HCT116 (cell line): ENCODE data around the gene CIBAR2.

ENCODE experiments used
- CBX3 ChIP-seq: IDR thresholded peaks from 2 replicates; pipeline ENCODE4 v1.6.1; 2012; ENCODE audit warnings: low read depth
- CTCF ChIP-seq, 3 experiments: fragments of 200-600 bp in 1 of 3; sonication (generic) in 1 of 3; IDR thresholded peaks in 2 of 3; conservative IDR thresholded peaks in 1 of 3; 2 replicates each; pipeline ENCODE4 v1.5.1; 2012 to 2017; ENCODE audit warnings: low read depth in 2 of 3, low read length in 2 of 3, antibody characterized with exemption in 1 of 3, borderline replicate concordance in 1 of 3, control low read depth in 1 of 3, mild to moderate bottlenecking in 1 of 3, mixed read lengths in 1 of 3, mixed run types in 1 of 3, moderate library complexity in 1 of 3; ENCODE audit not compliant: insufficient read depth in 1 of 3
- EGR1 ChIP-seq: IDR thresholded peaks from 2 replicates; pipeline ENCODE4 v1.6.1; 2012; ENCODE audit warnings: low read depth
- POLR2A ChIP-seq: IDR thresholded peaks from 2 replicates; pipeline ENCODE4 v1.7.0; 2011; ENCODE audit warnings: borderline replicate concordance; ENCODE audit not compliant: insufficient read depth, insufficient read length; ENCODE audit errors: extremely low read depth
- POLR2AphosphoS5 ChIP-seq: IDR thresholded peaks from 2 replicates; pipeline ENCODE4 v1.6.1; 2011; ENCODE audit warnings: mild to moderate bottlenecking, low read depth, low read length, moderate library complexity
- RAD21 ChIP-seq: IDR thresholded peaks from 2 replicates; pipeline ENCODE4 v1.6.1; 2012; ENCODE audit warnings: low read depth, mild to moderate bottlenecking
- SRF ChIP-seq: IDR thresholded peaks from 2 replicates; pipeline ENCODE4 v1.6.1; 2012; ENCODE audit warnings: low read depth
- TCF7L2 ChIP-seq: IDR thresholded peaks from 2 replicates; pipeline ENCODE4 v1.7.0; 2011; ENCODE audit warnings: borderline replicate concordance, inconsistent platforms; ENCODE audit not compliant: insufficient read depth, insufficient read length; ENCODE audit errors: extremely low read depth
- TF ChIP-seq, protein P1 (sequence below): IDR thresholded peaks from 2 replicates; pipeline ENCODE4 v1.6.1; 2012; ENCODE audit warnings: low read depth

- TF ChIP-seq CTCF (IDR thresholded peaks at IDR 0.05 in 2 of 3, conservative IDR thresholded peaks at IDR 0.05 in 1 of 3; ENCODE audit: borderline replicate concordance in 1 of 3, insufficient read depth in 1 of 3, low read depth in 2 of 3, low read length in 2 of 3) (no peak), POLR2A (no peak), TCF7L2 (no peak), EGR1 (no peak), POLR2AphosphoS5 (no peak), RAD21 (no peak), SRF (no peak), CBX3 (no peak)
- TF ChIP-seq, protein P1, sequence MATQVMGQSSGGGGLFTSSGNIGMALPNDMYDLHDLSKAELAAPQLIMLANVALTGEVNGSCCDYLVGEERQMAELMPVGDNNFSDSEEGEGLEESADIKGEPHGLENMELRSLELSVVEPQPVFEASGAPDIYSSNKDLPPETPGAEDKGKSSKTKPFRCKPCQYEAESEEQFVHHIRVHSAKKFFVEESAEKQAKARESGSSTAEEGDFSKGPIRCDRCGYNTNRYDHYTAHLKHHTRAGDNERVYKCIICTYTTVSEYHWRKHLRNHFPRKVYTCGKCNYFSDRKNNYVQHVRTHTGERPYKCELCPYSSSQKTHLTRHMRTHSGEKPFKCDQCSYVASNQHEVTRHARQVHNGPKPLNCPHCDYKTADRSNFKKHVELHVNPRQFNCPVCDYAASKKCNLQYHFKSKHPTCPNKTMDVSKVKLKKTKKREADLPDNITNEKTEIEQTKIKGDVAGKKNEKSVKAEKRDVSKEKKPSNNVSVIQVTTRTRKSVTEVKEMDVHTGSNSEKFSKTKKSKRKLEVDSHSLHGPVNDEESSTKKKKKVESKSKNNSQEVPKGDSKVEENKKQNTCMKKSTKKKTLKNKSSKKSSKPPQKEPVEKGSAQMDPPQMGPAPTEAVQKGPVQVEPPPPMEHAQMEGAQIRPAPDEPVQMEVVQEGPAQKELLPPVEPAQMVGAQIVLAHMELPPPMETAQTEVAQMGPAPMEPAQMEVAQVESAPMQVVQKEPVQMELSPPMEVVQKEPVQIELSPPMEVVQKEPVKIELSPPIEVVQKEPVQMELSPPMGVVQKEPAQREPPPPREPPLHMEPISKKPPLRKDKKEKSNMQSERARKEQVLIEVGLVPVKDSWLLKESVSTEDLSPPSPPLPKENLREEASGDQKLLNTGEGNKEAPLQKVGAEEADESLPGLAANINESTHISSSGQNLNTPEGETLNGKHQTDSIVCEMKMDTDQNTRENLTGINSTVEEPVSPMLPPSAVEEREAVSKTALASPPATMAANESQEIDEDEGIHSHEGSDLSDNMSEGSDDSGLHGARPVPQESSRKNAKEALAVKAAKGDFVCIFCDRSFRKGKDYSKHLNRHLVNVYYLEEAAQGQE, result no peak
Measured at GRCh38 chr16:85146922-85147651, 34.8 kb upstream of the CIBAR2 start.
